Measurements from ENCODE around the gene COL4A4.

The COL4A4 gene

GRCh38 chr2:227029426-227030105 is 134.4 kb downstream of the COL4A4 start:
- DNase-seq (ENCODE audit: low read depth): no peak

GRCh38 chr2:227025510-227025909 is 138.5 kb downstream of the COL4A4 start:
- no peak for DNase-seq (ENCODE audit: low read depth)

DNA sequence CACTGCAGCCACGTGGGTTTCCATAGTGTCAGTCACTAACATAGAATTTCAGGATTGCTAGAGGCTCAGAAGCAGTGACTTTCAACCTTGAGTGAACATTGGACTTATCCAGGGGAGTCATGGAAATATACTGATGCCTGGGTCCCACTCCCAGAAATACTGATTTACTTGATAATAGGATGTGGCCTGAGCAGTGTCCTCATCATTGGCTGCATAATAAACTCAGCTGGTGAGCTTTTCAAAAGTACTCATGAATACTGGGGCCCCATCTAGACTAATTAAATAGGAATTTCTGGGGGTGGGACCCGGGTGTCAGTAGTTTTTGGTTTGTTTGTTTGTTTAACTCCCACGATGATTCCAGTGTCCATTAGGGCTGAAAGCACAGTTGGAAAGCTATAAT is 141.4 kb downstream of the COL4A4 start:
- DNase-seq (ENCODE audit: low read depth): no peak

- DNase-seq (ENCODE audit: low read depth): no peak
These were observed 143.6 kb downstream of the COL4A4 start for GRCh38 chr2:227020416-227020815.

GRCh38 chr2:227016894-227017293 is 147.1 kb downstream of the COL4A4 start:
- no peak for DNase-seq (ENCODE audit: low read depth)

DNA sequence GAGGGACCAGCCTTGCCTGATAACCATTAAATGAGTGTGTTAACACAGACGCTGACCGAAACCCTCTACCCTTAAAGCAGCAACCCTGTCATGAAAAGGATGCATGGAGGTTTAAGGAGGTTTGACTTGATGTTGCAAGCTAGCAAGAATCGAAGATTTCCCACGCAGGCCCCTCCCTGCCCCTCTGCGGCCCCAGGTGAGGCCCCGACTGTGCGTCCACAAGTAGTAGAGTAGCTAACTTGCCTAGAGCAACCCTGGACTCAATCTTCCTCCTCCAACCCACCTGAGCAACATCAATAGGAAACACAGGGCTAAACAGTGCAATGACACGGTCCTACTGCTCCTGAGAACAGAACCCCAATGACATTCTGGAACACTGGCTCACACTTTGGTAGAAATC is 150.1 kb downstream of the COL4A4 start:
- no peak for DNase-seq (ENCODE audit: low read depth)

- no peak for DNase-seq (ENCODE audit: low read depth)
These were observed 150.7 kb downstream of the COL4A4 start for GRCh38 chr2:227013330-227013729.

GRCh38 chr2:227010433-227010832 is 153.6 kb downstream of the COL4A4 start:
- DNase-seq (ENCODE audit: low read depth): no peak

GRCh38 chr2:227007940-227008339 is 156.1 kb downstream of the COL4A4 start:
- no peak for DNase-seq (ENCODE audit: low read depth)

DNA sequence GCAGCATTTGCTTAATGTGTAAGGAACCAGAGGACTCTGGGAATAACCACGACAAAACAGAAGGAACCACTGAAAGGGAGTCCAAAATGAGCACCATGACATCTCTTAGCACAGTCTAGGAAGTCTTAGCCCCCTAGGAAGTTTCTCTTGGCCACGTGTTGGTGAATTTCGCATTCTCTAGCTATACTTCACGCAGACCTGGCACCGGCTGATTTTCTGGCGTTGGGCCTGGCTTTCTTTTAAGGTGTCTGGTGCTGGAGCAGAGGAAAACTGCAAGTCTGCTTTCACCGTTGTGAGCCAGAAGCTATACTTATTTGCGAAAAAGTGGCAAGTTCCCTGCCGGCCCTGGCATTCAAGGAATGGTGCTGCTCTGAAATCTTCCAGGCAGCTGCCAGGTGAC is 156.9 kb downstream of the COL4A4 start:
- no peak for DNase-seq (ENCODE audit: low read depth)

DNA sequence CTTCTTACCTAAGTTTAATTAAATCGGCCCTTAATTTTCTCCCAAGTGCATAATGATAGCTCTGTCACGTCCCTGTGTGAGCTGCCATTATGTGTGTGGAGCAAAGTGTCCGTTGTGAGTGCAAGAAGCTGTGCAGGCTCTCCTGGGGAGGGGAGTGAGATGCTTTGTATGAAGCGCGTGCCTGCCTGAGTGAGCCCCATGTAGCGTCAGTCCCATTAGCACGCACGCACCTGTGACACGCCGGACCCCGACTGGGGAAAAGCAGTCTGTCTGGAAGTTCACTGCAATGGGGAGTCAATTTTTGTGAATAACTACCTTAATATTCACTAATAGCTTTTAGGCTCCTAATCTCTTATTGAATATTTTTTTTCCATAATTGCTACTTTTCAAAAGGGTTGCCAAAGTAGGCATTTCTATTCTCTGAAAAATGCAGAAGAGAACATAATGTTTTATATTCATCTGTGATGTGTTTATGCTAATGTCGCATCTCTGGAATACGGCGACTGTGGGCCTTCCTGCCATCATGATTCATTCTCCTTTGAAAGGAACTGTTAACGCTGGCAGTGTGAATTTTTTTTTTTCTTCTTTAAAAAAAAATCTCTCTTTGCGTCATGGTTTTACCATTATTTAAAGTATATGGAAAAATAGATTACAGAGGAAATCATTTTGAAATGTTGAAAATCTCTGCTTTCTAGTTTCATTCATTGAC is 157.7 kb downstream of the COL4A4 start:
- DNase-seq (ENCODE audit: low read depth): no peak

GRCh38 chr2:227004482-227004881 is 159.5 kb downstream of the COL4A4 start:
- DNase-seq (ENCODE audit: low read depth): no peak

GRCh38 chr2:227000123-227000522 is 163.9 kb downstream of the COL4A4 start:
- DNase-seq (ENCODE audit: low read depth): no peak

DNA sequence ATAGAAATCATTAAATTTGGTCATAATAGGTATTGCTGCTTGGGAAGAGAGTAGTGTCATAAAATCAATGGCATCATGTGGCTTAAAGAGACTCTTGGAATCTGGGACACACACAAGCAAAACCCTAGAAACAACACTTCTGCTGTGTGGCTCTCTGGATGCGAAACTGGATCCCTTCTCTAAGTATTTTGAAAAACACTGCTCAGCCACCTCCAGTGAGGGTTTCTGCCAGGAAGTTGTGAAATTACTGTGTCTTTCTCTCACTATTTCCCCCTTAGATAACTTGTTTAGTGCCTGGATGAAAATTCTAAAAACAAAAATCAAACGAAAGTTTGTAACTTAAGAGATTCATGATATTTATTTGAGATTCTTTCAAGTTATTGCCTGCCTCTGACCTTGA is 164.3 kb downstream of the COL4A4 start:
- DNase-seq (ENCODE audit: low read depth): no peak

DNA sequence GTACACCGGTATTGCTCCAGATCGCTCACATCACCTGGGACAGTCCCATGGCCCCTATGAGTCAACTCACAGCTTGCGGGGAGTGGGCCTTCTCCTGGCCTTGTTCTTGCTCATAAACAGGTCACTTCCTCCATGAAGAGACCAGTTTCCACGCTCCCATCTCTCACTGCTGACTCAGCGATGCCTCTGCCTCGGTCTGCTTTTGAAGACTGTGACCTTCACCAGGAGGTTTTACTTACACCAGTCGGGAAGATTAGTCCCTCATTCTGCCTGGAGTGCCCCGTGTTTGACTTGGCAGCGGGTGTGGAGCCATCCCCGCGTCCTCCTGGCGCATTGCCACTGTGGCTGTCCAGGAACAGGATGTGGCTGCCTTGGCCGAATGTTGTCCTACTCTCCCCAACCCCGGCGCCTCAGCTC is 168.4 kb downstream of the COL4A4 start:
- DNase-seq (ENCODE audit: low read depth): no peak

DNA sequence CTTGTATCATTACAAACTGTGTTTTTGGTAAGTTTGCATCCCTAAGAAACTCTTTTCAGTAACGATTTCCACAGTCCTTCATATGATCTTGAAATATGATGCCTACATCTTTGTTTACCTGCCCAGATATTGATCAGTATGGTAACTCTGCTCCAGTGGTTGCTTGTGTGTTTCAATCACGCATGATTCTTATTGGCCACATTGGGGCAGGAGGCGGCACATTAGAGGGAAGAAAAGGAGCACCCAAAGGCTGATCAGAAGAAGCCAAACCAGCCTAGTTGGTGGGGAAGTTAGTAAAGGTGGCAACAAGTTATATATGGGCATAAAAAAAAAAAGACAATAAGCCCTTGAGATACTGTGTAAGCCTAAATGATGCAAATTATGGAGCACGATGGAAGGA is 169.2 kb downstream of the COL4A4 start:
- DNase-seq (ENCODE audit: low read depth): no peak

GRCh38 chr2:226993171-226993570 is 170.8 kb downstream of the COL4A4 start:
- DNase-seq (ENCODE audit: low read depth): no peak

- DNase-seq (ENCODE audit: low read depth): no peak
These were observed 172.3 kb downstream of the COL4A4 start for GRCh38 chr2:226991663-226992062.

DNA sequence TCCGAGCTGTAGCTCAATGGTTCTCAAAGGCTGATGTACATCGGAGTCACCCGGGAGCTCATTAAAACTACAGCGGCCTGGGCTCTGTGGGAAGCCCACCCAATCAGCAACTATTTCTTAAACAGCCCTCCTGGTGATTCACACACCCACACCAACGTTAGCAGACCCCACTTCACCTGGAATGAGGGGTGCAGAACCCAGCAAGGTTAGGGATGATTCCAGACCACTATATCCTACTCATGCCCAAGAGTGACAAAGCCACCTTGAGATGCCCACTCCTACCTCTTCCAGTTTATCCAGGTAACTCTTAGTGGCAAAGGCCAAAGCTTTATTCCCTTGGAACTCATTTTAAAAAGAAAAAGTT is 178.4 kb downstream of the COL4A4 start:
- DNase-seq (ENCODE audit: low read depth): no peak

- DNase-seq (ENCODE audit: low read depth): no peak
These were observed 179.0 kb downstream of the COL4A4 start for GRCh38 chr2:226984750-226985582.

DNA sequence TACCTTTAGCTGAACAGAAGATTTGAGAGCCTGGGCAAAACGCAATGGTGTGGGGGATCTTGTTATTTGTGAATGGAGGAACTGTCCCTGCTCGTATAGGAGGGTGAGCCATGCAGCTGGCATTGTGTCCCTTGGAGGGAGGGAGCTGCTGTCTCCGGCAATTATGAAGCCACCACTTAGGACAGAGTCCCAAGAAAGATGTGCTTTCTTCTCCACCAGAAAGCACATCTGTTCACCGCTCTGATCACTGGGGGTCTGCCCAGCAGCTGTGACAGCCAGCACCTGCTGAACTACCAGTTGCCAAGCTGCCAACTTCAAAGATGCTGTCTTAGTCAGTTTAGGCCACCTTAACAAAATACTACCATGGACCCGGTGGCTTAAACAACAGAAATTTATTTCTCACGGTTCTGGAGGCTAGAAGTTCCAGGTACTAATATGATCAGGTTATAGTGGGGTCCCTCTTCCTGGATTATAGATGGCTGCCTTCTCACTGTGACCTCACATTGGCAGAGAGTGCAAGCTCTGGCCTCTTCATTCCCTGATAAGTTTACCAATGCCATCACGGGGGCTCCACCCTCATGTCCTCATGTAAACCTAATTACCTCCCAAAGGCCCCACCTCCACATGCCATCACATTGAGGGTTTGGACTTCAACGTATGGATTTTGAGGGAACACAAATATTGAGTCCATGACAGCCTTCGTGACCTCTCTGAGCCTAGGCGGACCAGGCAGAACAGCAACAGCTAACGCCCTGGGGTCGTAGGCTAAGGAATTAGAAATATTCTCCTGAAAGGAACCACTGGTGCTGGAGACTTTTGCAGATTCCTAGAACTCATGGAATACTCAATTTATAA is 179.9 kb downstream of the COL4A4 start:
- no peak for DNase-seq (ENCODE audit: low read depth)

- no peak for DNase-seq (ENCODE audit: low read depth)
These were observed 182.1 kb downstream of the COL4A4 start for GRCh38 chr2:226981791-226982326.
